ENCODE data around the gene ZCCHC14. TPM values are rescaled to one million over a fixed set of nuclear protein-coding genes. Genes with fewer than 3 reads are reported as not detected.
"Not testable (repeated sequence)": the region's sequence is repeated elsewhere in the genome, so short reads cannot be mapped to it uniquely, and the experiment has no call there.

The ZCCHC14 gene
- total and polyA plus RNA-seq, 10 of the 15 experiments (the other 5 are each of a cell fraction or from before 2014, with no cell fraction given): 0.02 to 0.26 (median 0.05) TPM; not detected in 3

DNA sequence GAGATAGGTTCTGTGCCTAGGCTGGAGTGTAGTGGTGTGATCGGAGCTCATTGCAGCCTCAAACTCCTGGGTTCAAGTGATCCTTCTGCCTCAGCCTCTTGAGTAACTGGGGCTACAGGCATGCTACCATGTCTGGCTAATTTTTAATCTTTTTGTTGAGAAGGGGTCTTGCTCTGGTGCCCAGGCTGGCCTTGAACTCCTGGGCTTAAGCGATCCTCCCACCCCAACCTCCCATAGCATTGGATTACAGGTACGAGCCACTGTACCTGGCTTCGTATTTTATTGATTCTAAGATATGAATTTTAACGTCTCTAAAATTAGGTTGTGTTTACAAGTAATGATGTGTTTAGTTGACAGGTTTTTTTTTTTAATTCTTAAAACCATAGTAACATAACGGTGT is 30.8 kb upstream of the ZCCHC14 start:
- in situ Hi-C loops (cut with MboI); H3K36me3 ChIP-seq (ENCODE audit: control insufficient read depth in 2 of 2, insufficient read depth in 2 of 2, low read length in 1 of 2); BruUV-seq (replicated peaks); SMC1A ChIA-PET (ENCODE audit: uncharacterized antibody, unreplicated experiment); FAIRE-seq; H2AFZ ChIP-seq (ENCODE audit: control insufficient read depth, low read depth, low read length); CTCF ChIA-PET; RAD21 ChIA-PET (ENCODE audit: unreplicated experiment); H3K4me3 ChIP-seq; ATAC-seq; H3K27ac ChIP-seq (ENCODE audit: control insufficient read depth, insufficient read depth); DNase-seq (ENCODE audit: low read depth, low spot score); H3K79me2 ChIP-seq (ENCODE audit: control insufficient read depth, insufficient read depth, low read length); H3K9me3 ChIP-seq (replicated peaks; ENCODE audit: control insufficient read depth, insufficient read depth, low read length); H3K4me1 ChIP-seq (ENCODE audit: control insufficient read depth, insufficient read depth, low read length); POLR2A ChIA-PET; H3K4me2 ChIP-seq (ENCODE audit: control insufficient read depth, insufficient read depth); H3K9ac ChIP-seq (ENCODE audit: control insufficient read depth, insufficient read depth, low read length); H3K27me3 ChIP-seq (replicated peaks in 1 of 2; ENCODE audit: control insufficient read depth in 2 of 2, insufficient read depth in 2 of 2, low read length in 1 of 2); intact Hi-C loops (cut with micrococcal nuclease; ENCODE audit: unreplicated experiment); H4K20me1 ChIP-seq (ENCODE audit: control insufficient read depth, insufficient read depth): not testable (repeated sequence)
- 55% methylated on average over 6 of the region's 6 CpGs for WGBS (ENCODE audit: insufficient coverage, insufficient replicate concordance, low lambda C conversion rate, missing lambda C conversion rate)

DNA sequence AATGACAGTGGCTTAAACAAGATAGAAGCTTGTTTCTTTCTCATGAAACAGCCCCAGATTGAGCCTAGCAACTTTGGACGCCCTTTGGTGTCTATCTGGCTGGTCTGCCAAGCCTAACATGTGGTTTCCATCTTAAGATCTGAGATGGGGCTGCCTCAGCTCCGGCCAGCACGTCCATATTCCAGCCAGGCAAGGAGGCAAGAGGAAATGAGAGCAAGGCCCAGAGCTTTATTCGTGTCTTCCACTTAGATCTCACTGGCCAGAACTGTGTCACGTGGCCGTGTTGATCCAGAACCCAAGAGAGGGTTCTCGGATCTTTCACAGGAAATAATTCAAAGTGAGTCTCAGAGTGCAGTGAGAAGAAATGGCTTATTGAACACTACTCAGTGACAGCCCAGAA is 28.9 kb upstream of the ZCCHC14 start:
- H3K36me3 ChIP-seq (ENCODE audit: control insufficient read depth in 2 of 2, insufficient read depth in 2 of 2, low read length in 1 of 2); H2AFZ ChIP-seq (ENCODE audit: control insufficient read depth, low read depth, low read length); in situ Hi-C loops (cut with MboI); H3K27me3 ChIP-seq (replicated peaks in 1 of 2; ENCODE audit: control insufficient read depth in 2 of 2, insufficient read depth in 2 of 2, low read length in 1 of 2); H3K79me2 ChIP-seq (ENCODE audit: control insufficient read depth, insufficient read depth, low read length); H3K4me1 ChIP-seq (ENCODE audit: control insufficient read depth, insufficient read depth, low read length); H4K20me1 ChIP-seq (ENCODE audit: control insufficient read depth, insufficient read depth); RAD21 ChIA-PET (ENCODE audit: unreplicated experiment); H3K9ac ChIP-seq (ENCODE audit: control insufficient read depth, insufficient read depth, low read length); SMC1A ChIA-PET (ENCODE audit: uncharacterized antibody, unreplicated experiment); BruUV-seq (replicated peaks); H3K27ac ChIP-seq (ENCODE audit: control insufficient read depth, insufficient read depth); FAIRE-seq; ATAC-seq; POLR2A ChIA-PET; H3K4me3 ChIP-seq; intact Hi-C loops (cut with micrococcal nuclease; ENCODE audit: unreplicated experiment); H3K9me3 ChIP-seq (replicated peaks; ENCODE audit: control insufficient read depth, insufficient read depth, low read length); H3K4me2 ChIP-seq (ENCODE audit: control insufficient read depth, insufficient read depth); CTCF ChIA-PET; DNase-seq (ENCODE audit: low read depth, low spot score): not testable (repeated sequence)
- 11% methylated on average over 7 of the region's 7 CpGs for WGBS (ENCODE audit: insufficient coverage, insufficient replicate concordance, low lambda C conversion rate, missing lambda C conversion rate)

DNA sequence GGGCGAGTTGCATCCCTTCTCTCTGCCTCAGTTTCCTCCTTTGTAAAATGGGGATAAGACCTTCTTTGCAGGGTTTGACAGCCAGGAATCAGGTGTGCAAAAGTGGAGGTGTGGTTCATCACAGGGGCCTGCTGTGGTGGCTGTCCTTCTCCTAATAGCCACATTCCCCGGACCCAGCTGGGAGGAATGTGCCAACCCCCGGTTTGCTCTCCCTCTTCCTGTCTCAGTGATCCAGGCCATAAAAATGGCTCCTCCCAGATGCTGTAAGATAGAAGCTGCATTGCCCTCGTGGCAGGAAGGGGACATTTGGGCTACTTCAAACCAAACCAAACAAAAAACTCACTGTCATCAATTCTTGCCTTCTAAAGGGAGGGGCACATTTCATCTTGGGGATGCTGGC is 26.3 kb upstream of the ZCCHC14 start:
- SMC1A ChIA-PET (ENCODE audit: uncharacterized antibody, unreplicated experiment); H3K36me3 ChIP-seq (ENCODE audit: control insufficient read depth in 2 of 2, insufficient read depth in 2 of 2, low read length in 1 of 2); H3K27me3 ChIP-seq (replicated peaks in 1 of 2; ENCODE audit: control insufficient read depth in 2 of 2, insufficient read depth in 2 of 2, low read length in 1 of 2); DNase-seq (ENCODE audit: low read depth, low spot score); H3K4me2 ChIP-seq (ENCODE audit: control insufficient read depth, insufficient read depth); H3K4me3 ChIP-seq; intact Hi-C loops (cut with micrococcal nuclease; ENCODE audit: unreplicated experiment); RAD21 ChIA-PET (ENCODE audit: unreplicated experiment); BruUV-seq (replicated peaks); CTCF ChIA-PET; H3K27ac ChIP-seq (ENCODE audit: control insufficient read depth, insufficient read depth); H3K4me1 ChIP-seq (ENCODE audit: control insufficient read depth, insufficient read depth, low read length); H3K9me3 ChIP-seq (replicated peaks; ENCODE audit: control insufficient read depth, insufficient read depth, low read length); H4K20me1 ChIP-seq (ENCODE audit: control insufficient read depth, insufficient read depth); ATAC-seq; H3K9ac ChIP-seq (ENCODE audit: control insufficient read depth, insufficient read depth, low read length); H3K79me2 ChIP-seq (ENCODE audit: control insufficient read depth, insufficient read depth, low read length); in situ Hi-C loops (cut with MboI); POLR2A ChIA-PET; H2AFZ ChIP-seq (ENCODE audit: control insufficient read depth, low read depth, low read length): not testable (repeated sequence)
- WGBS (ENCODE audit: insufficient coverage, insufficient replicate concordance, low lambda C conversion rate, missing lambda C conversion rate): 0% methylated on average over 4 of the region's 4 CpGs
- peak; percentile 41 for FAIRE-seq

DNA sequence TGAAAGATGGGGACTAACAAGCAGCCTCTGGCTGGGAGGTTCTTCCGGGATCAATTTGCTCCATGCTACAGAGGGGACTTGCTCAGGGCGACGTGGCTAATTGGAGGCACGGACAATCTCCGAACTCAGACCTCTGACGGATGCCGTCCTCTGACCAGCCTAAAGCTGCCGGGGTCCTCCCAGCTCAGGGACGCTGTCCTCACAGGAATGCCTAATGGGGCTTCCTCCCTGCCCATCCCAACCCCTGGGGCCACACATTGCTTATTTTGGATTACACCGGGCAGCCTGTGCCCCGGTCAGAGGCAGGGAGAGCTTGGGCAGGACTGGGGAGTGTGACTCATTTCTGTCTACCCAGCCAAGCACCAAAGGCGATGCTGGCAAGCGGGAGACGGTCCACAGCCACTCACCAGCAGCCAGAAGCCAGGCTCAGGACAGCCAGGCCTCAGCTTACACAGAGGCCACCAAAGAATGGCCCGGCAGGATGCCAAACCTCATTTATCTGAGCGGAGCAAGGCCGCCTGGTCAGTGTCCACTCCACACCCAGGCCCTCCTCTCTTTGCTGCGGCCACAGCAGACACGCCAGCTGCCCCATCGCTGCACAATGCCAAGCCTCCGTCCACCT is 25.7 kb upstream of the ZCCHC14 start:
- H3K4me3 ChIP-seq; BruUV-seq (replicated peaks); intact Hi-C loops (cut with micrococcal nuclease; ENCODE audit: unreplicated experiment); DNase-seq (ENCODE audit: low read depth, low spot score); H3K4me1 ChIP-seq (ENCODE audit: control insufficient read depth, insufficient read depth, low read length); H2AFZ ChIP-seq (ENCODE audit: control insufficient read depth, low read depth, low read length); H3K79me2 ChIP-seq (ENCODE audit: control insufficient read depth, insufficient read depth, low read length); RAD21 ChIA-PET (ENCODE audit: unreplicated experiment); FAIRE-seq; H3K9me3 ChIP-seq (replicated peaks; ENCODE audit: control insufficient read depth, insufficient read depth, low read length); H3K27ac ChIP-seq (ENCODE audit: control insufficient read depth, insufficient read depth); H3K9ac ChIP-seq (ENCODE audit: control insufficient read depth, insufficient read depth, low read length); H3K36me3 ChIP-seq (ENCODE audit: control insufficient read depth in 2 of 2, insufficient read depth in 2 of 2, low read length in 1 of 2); CTCF ChIA-PET; SMC1A ChIA-PET (ENCODE audit: uncharacterized antibody, unreplicated experiment); H3K4me2 ChIP-seq (ENCODE audit: control insufficient read depth, insufficient read depth); in situ Hi-C loops (cut with MboI); ATAC-seq; POLR2A ChIA-PET; H3K27me3 ChIP-seq (replicated peaks in 1 of 2; ENCODE audit: control insufficient read depth in 2 of 2, insufficient read depth in 2 of 2, low read length in 1 of 2); H4K20me1 ChIP-seq (ENCODE audit: control insufficient read depth, insufficient read depth): not testable (repeated sequence)
- 55% methylated on average over 21 of the region's 21 CpGs for WGBS (ENCODE audit: insufficient coverage, insufficient replicate concordance, low lambda C conversion rate, missing lambda C conversion rate)
